Heart left ventricle (tissue), 16 donors: ENCODE results near the gene DIRAS2. TPM values are rescaled to one million over a fixed set of nuclear protein-coding genes. Genes with fewer than 3 reads are reported as not detected.
"Not testable (repeated sequence)": the region's sequence is repeated elsewhere in the genome, so short reads cannot be mapped to it uniquely, and the experiment has no call there.

Experiments used
- ATAC-seq, 4 donors: fragments of 200-7000 bp; cut with Tn5 transposase; one replicate each; pipeline ENCODE4 v1.9.1; 2020 to 2022; ENCODE audit warnings: moderate library complexity in 4 of 4, mild to moderate bottlenecking in 3 of 4, moderate number of reproducible peaks in 1 of 4
- DNase-seq, 5 donors: peaks; one replicate each; pipeline ENCODE4 v3.0.0-alpha.2; 2020
- H3K27ac ChIP-seq, 12 donors: fragments of 200-600 bp; sonication (generic) in 4 of 12; one replicate each; pipeline versions ENCODE4 v1.5.0 to v1.8.0; 2016 to 2022; ENCODE audit warnings: mild to moderate bottlenecking in 2 of 12
- H3K27me3 ChIP-seq, 9 donors: fragments of 200-600 bp; sonication (generic) in 2 of 9; one replicate each; pipeline versions ENCODE4 v1.5.1 to v1.8.0; 2016 to 2022; ENCODE audit warnings: mild to moderate bottlenecking in 3 of 9
- H3K36me3 ChIP-seq, 9 donors: fragments of 200-600 bp; sonication (generic) in 2 of 9; one replicate each; pipeline versions ENCODE4 v1.5.0 to v1.8.0; 2018 to 2022; ENCODE audit warnings: mild to moderate bottlenecking in 2 of 9
- H3K4me1 ChIP-seq, 12 donors: fragments of 200-600 bp; sonication (generic) in 4 of 12; one replicate each; pipeline versions ENCODE4 v1.5.0 to v1.8.0; 2016 to 2022; ENCODE audit warnings: mild to moderate bottlenecking in 3 of 12
- H3K4me3 ChIP-seq, 12 donors: fragments of 200-600 bp; sonication (generic) in 4 of 12; one replicate each; pipeline versions ENCODE4 v1.5.0 to v1.8.0; 2017 to 2022; ENCODE audit warnings: mild to moderate bottlenecking in 9 of 12, moderate library complexity in 4 of 12
- H3K9me3 ChIP-seq, 12 donors: fragments of 200-600 bp; sonication (generic) in 4 of 12; one replicate each; pipeline versions ENCODE4 v1.5.0 to v1.8.0; 2016 to 2022; ENCODE audit warnings: mild to moderate bottlenecking in 1 of 12
- POLR2A ChIP-seq, 2 donors: fragments of 450-650 bp; IDR thresholded peaks; one replicate each; pipeline ENCODE4 v1.6.1; 2017; ENCODE audit warnings: antibody characterized with exemption in 2 of 2, mild to moderate bottlenecking in 2 of 2, moderate library complexity in 2 of 2
- WGBS, 4 donors: extraction: QIAGEN DNeasy Blood & Tissue Kit in 2 of 4; methylation state at CpG; one replicate each; pipeline versions ENCODE4 v1.1.5 to v1.1.7; 2013 to 2018; 5-methylcytosine and 5-hydroxymethylcytosine counted together
- intact Hi-C, 10 donors: fragments of 100-400 bp; cut with DNase I; formaldehyde crosslinking; loops; one replicate each; pipeline versions ENCODE4 v1.11.1 to v1.14.2; 2022
- polyA plus RNA-seq, 2 donors: library from polyadenylated mRNA; stranded (reverse); fragments of 200-250 nt; gene quantifications; one replicate each; pipeline ENCODE4 v1.2.3, GENCODE V29; 2013
- total RNA-seq, 9 donors: library from RNA; depleted of rRNA in 2 of 9; stranded (reverse); fragments of >200 nt in 2 of 9; fragmentation: NEBNext Ultra II Directional in 3 of 9; extraction: Animal tissue kit (Norgen Biotek cat#: 25700) in 3 of 9; gene quantifications; one replicate each; pipeline versions ENCODE4 v1.1.0 to v1.2.4, GENCODE V29; 2016 to 2023
- TF ChIP-seq, protein P1 (sequence below), 12 donors: fragments of 200-600 bp; sonication (generic) in 4 of 12; IDR thresholded peaks; one replicate each; pipeline versions ENCODE4 v1.5.0 to v1.8.0; 2018 to 2022; ENCODE audit warnings: antibody characterized with exemption in 12 of 12, mild to moderate bottlenecking in 5 of 12
- donor health status: ischemic (EF 13 %, LVEDD 7.1; RV severe dilation, severe dysfunction).
- donor health status: healthy with polysubstance abuse.
- donor health status: DM: no; HTN: yes; CAD: no.
- donor health status: DM: no; HTN: no; CAD: no.
- donor health status: ischemic (EF 25% LVEDD 6.9; RV normal size, moderate dysfunction).
- donor health status: ischemic (EF 25% LVEDD 5.7; RV mildly dilated, moderate dysfunction).
- donor health status: healthy.
- donor health status: DM: yes; HTN: yes; CAD: no.
- donor health status: ischemic (EF 35%, LVEDD 5.7; RV mildly dilated, moderate dysfunction).
- donor health status: nonischemic (EF 11% LVEDD 7.7; RV severe dilation, severe dysfunction).
- donor health status: DM: yes; HTN: yes; CAD: no.
- donor health status: PGD.
- donor health status: ischemic (EF 29% LVEDD 5.4; RV normal size, mild dysfunction).
- donor health status: nonischemic (EF 23%, LVEDD 6.1; RV moderate dilation, normal function).

Gene DIRAS2
- total and polyA plus RNA-seq, 11 donors, result 0.09 to 0.96 (median 0.15) TPM; not detected in 7

DNA sequence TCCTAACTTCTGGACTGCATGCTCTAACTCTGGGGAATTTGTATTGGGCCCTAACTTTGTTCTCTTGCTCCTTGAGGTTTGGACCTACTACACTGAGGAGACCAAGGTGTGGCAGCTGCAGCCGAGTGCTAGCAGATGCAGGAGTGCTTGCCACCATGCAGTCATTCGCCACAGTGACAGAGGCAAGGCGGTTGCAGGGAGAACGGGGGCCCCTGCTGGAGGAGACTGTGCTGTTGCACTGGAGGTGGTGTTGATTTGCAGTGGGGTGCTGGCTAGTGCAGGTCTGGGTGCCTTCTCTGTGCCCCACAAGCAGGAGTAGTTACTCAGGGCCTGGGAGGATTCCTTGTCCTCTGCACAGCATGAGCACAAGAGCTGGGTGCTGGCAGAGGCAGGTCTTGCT, 22.4 kb upstream of the DIRAS2 start:
- intact Hi-C loops, result no loop called here
- Histone ChIP-seq H3K4me1 (no peaks in the 10 kb centered on the region), H3K9me3 (peaks cover 0 to 34% (median 2%) of the 10 kb centered on the region in 12 donors), H3K36me3 (no peaks in the 10 kb centered on the region), H3K27ac (no peak overlapping the region), H3K4me3 (no peak overlapping the region), H3K27me3 (no peaks in the 10 kb centered on the region)
- TF ChIP-seq POLR2A (IDR thresholded peaks at IDR 0.05), result no peak
- TF ChIP-seq, protein P1, sequence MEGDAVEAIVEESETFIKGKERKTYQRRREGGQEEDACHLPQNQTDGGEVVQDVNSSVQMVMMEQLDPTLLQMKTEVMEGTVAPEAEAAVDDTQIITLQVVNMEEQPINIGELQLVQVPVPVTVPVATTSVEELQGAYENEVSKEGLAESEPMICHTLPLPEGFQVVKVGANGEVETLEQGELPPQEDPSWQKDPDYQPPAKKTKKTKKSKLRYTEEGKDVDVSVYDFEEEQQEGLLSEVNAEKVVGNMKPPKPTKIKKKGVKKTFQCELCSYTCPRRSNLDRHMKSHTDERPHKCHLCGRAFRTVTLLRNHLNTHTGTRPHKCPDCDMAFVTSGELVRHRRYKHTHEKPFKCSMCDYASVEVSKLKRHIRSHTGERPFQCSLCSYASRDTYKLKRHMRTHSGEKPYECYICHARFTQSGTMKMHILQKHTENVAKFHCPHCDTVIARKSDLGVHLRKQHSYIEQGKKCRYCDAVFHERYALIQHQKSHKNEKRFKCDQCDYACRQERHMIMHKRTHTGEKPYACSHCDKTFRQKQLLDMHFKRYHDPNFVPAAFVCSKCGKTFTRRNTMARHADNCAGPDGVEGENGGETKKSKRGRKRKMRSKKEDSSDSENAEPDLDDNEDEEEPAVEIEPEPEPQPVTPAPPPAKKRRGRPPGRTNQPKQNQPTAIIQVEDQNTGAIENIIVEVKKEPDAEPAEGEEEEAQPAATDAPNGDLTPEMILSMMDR (IDR thresholded peaks at IDR 0.05), result no peak
- WGBS, 4 donors, result 60 to 67% (median 63%) methylated on average over 4 of the region's 4 CpGs
- DNase-seq, result no peak
- ATAC-seq, result no peak

DNA sequence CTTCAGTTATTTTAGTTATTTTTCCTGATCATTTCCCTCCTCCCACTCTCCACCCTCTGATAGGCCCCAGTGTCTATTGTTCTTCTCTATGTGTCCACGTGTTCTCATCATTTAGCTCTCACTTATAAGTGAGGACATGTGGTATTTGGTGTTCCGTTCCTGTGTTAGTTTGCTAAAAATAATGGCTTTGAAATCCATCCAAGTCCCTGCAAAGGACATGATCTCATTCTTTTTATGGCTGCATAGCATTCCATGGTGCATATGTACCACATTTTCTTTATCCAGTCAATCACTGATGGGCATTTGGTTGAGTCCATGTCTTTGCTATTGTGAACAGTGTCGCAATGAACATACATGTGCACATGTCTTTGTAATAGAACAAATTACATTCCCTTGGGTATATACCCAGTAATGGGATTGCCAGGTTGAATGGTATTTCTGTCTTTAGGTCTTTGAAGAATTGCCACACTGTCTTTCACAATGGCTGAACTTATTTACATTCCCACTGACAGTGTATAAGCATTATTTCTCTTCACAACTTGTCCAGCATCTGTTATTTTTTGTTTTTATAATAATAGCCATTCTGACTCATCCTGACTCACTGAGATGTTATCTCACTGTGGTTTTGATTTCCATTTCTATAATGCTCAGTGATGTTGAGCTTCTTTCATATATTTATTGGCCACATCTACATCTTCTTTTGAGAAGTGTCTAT, 17.2 kb upstream of the DIRAS2 start:
- TF ChIP-seq, protein P1 (IDR thresholded peaks at IDR 0.05), result no peak
- no peak for TF ChIP-seq POLR2A (IDR thresholded peaks at IDR 0.05)
- peak in 1 of 4 donors; percentile 37 for ATAC-seq
- intact Hi-C loops, result no loop called here

DNA sequence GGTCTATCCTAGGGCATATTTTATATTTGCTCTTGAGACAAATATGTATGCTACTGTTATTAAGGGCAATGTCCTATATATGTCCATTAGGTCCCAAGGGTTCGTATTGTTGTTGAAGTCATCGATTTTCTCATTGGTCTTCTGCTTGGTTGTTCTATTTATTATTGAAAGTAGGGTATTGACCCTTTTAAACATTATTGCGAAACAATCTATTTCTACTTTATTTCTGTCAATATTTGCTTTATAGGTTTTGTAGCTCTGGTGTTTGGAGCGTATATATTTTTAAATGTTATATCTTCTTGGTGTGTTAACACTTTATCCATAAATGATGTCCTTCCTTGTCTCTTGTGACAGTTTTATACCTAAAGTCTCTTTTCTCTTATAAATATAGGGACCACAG, 16.2 kb upstream of the DIRAS2 start:
- no peak overlapping the region for H3K4me3 ChIP-seq
- no peaks in the 10 kb centered on the region for H3K36me3 ChIP-seq
- intact Hi-C loops, result no loop called here
- no peak for ATAC-seq
- no peak for DNase-seq
- peaks cover 0 to 29% (median 0%) of the 10 kb centered on the region in 12 donors for H3K9me3 ChIP-seq
- no peaks in the 10 kb centered on the region for H3K4me1 ChIP-seq
- no peak overlapping the region for H3K27ac ChIP-seq
- TF ChIP-seq POLR2A (IDR thresholded peaks at IDR 0.05), result no peak
- TF ChIP-seq, protein P1 (IDR thresholded peaks at IDR 0.05), result no peak
- no peaks in the 10 kb centered on the region for H3K27me3 ChIP-seq
- WGBS, 4 donors, result 88 to 92% (median 90%) methylated on average over 4 of the region's 4 CpGs

More for the DNA sequence above, 17.2 kb upstream of the DIRAS2 start:
- Histone ChIP-seq H3K4me3 (no peak overlapping the region), H3K27me3 (no peaks in the 10 kb centered on the region), H3K9me3 (peaks cover 0 to 34% (median 2%) of the 10 kb centered on the region in 12 donors), H3K27ac (no peak overlapping the region), H3K36me3 (no peaks in the 10 kb centered on the region), H3K4me1 (no peaks in the 10 kb centered on the region)
- WGBS, 4 donors, result 18 to 36% (median 28%) methylated on average over 3 of the region's 3 CpGs
- no peak for DNase-seq

DNA sequence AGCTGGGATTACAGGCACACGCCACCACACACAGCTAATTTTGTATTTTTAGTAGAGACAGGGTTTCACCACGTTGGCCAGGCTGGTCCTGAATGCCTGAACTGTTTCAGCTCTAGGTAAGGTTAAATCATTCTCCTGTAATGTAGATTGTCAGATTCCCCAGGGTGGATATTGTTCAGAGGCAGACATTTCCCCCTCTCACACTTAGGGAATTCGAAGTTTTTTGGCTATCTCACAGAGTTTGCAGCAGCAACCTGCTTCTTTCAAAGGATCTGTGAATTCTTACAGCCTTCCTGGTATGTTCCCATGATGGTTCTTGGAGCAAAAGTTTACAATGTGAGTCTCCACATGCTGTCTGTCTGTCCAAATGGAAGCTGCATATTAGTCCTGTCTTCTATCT, 15.6 kb upstream of the DIRAS2 start:
- Histone ChIP-seq H3K4me3 (no peak overlapping the region), H3K4me1 (no peaks in the 10 kb centered on the region), H3K36me3 (no peaks in the 10 kb centered on the region), H3K27me3 (no peaks in the 10 kb centered on the region), H3K27ac (no peak overlapping the region), H3K9me3 (peaks cover 0 to 23% (median 0%) of the 10 kb centered on the region in 12 donors)
- intact Hi-C loops, result no loop called here
- WGBS, 4 donors, result 46 to 53% (median 53%) methylated on average over 3 of the region's 3 CpGs
- DNase-seq (no peak), ATAC-seq (no peak)
- no peak for TF ChIP-seq POLR2A (IDR thresholded peaks at IDR 0.05)
- TF ChIP-seq, protein P1 (IDR thresholded peaks at IDR 0.05), result no peak

DNA sequence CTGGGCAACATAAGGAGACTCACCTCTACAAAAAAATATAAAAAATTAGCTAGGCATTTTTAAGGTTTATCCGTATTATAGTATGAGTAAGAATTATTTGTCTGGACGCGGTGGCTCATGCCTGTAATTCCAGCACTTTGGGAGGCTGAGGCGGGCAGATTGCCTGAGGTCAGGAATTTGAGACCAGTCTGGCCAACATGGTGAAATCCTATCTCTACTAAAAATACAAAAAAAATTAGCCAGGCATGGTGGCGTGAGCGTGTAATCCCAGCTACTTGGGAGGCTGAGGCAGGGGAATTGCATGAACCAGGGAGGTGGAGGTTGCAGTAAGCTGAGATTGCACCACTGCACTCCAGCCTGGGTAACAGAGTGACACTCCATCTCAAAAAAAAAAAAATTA, 14.3 kb upstream of the DIRAS2 start:
- ATAC-seq, H3K36me3 ChIP-seq, DNase-seq, H3K4me3 ChIP-seq, intact Hi-C loops, H3K27me3 ChIP-seq, H3K4me1 ChIP-seq, H3K27ac ChIP-seq: not testable (repeated sequence)
- WGBS, 4 donors, result 88 to 91% (median 90%) methylated on average over 6 of the region's 6 CpGs
- peaks cover 0 to 27% (median 4%) of the 10 kb centered on the region in 12 donors for H3K9me3 ChIP-seq
